Inflammatory macrophage (primary cell): ENCODE results near the gene CAMKK2.

Experiments used
- DNase-seq, 2 donors: peaks; one replicate each; pipeline ENCODE4 v3.0.0-alpha.2; 2020 to 2022

CAMKK2 gene

GRCh38 chr12:121189619-121190155 is 106.8 kb downstream of the CAMKK2 start:
- DNase-seq, result no peak

GRCh38 chr12:121189131-121189530 is 107.4 kb downstream of the CAMKK2 start:
- no peak for DNase-seq

GRCh38 chr12:121188227-121188626 is 108.3 kb downstream of the CAMKK2 start:
- DNase-seq, result no peak
